Measurements from ENCODE around the gene LCN1.

- TF ChIP-seq, protein P1, sequence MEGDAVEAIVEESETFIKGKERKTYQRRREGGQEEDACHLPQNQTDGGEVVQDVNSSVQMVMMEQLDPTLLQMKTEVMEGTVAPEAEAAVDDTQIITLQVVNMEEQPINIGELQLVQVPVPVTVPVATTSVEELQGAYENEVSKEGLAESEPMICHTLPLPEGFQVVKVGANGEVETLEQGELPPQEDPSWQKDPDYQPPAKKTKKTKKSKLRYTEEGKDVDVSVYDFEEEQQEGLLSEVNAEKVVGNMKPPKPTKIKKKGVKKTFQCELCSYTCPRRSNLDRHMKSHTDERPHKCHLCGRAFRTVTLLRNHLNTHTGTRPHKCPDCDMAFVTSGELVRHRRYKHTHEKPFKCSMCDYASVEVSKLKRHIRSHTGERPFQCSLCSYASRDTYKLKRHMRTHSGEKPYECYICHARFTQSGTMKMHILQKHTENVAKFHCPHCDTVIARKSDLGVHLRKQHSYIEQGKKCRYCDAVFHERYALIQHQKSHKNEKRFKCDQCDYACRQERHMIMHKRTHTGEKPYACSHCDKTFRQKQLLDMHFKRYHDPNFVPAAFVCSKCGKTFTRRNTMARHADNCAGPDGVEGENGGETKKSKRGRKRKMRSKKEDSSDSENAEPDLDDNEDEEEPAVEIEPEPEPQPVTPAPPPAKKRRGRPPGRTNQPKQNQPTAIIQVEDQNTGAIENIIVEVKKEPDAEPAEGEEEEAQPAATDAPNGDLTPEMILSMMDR (conservative IDR thresholded peaks at IDR 0.05; ENCODE audit: low read depth, low read length) = no peak
- TF ChIP-seq EZH2 (IDR thresholded peaks at IDR 0.05; ENCODE audit: low read length, unreplicated experiment) = no peak
Measured at GRCh38 chr9:135563858-135564257, 42.6 kb downstream of the LCN1 start.

Measured in PC-3 (cell line).